Measurements from ENCODE around the gene NFIX. TPM values are rescaled to one million over a fixed set of nuclear protein-coding genes. Genes with fewer than 3 reads are reported as not detected.

Gene NFIX
- total and polyA plus RNA-seq, 2 of the 13 experiments (the other 11 are each of a cell fraction or from before 2014, with no cell fraction given), result 3.4 to 5.4 TPM

GRCh38 chr19:13050274-13050673 is 55.0 kb downstream of the NFIX start:
- Histone ChIP-seq H3K4me1 (ENCODE audit: insufficient read depth, low read length) (peaks cover 53% of the 10 kb centered on the region), H4K20me1 (ENCODE audit: insufficient read depth, low read length) (peaks cover 10% of the 10 kb centered on the region), H3K9ac (ENCODE audit: insufficient read depth, low read depth, low read length) (no peak overlapping the region), H2AFZ (ENCODE audit: low read length) (no peak overlapping the region), H3K4me2 (ENCODE audit: low read depth, low read length) (no peak overlapping the region), H3K9me3 (ENCODE audit: low read length) (no peaks in the 10 kb centered on the region), H3K4me3 (replicated peaks in 1 of 3; ENCODE audit: insufficient read depth in 1 of 3, low read depth in 2 of 3, low read length in 3 of 3) (no peak overlapping the region), H3K36me3 (replicated peaks in 1 of 2; ENCODE audit: control insufficient read depth in 1 of 2, insufficient read depth in 2 of 2, low read length in 2 of 2) (peaks cover 7 to 14% of the 10 kb centered on the region in 2 experiments; a peak in 4 of 5 replicates), H3K79me2 (ENCODE audit: insufficient read depth, low read length) (peaks cover 26% of the 10 kb centered on the region), H3K27ac (ENCODE audit: extremely low read length, insufficient read depth, low read length) (no peak overlapping the region), H3K27me3 (ENCODE audit: control insufficient read depth in 1 of 2, insufficient read depth in 2 of 2, low read length in 2 of 2) (no peaks in the 10 kb centered on the region)
- DNase-seq (ENCODE audit: low spot score), result no peak
- POLR2A ChIA-PET, result interaction anchor here (2.5 to 7.1 kb wide), 2 partner anchors 10 to 18 kb away, joined by 23 to 121 read pairs; no protein-coding TSS in a partner anchor
- in situ Hi-C loops (cut with HindIII; ENCODE audit: extremely low pct_ligation_motif_present, low pct_unique_long_range_greater_than_20kb) (no loop called here), intact Hi-C loops (cut with micrococcal nuclease; ENCODE audit: unreplicated experiment) (no loop called here)
- WGBS (ENCODE audit: low lambda C conversion rate), result 95% methylated on average over 4 of the region's 4 CpGs
- no peak for ATAC-seq
- no peak for TF ChIP-seq MAFK (conservative IDR thresholded peaks at IDR 0.05 in 1 of 2, IDR thresholded peaks at IDR 0.05 in 1 of 2; ENCODE audit: low read length in 2 of 2)
- TF ChIP-seq, protein P1, sequence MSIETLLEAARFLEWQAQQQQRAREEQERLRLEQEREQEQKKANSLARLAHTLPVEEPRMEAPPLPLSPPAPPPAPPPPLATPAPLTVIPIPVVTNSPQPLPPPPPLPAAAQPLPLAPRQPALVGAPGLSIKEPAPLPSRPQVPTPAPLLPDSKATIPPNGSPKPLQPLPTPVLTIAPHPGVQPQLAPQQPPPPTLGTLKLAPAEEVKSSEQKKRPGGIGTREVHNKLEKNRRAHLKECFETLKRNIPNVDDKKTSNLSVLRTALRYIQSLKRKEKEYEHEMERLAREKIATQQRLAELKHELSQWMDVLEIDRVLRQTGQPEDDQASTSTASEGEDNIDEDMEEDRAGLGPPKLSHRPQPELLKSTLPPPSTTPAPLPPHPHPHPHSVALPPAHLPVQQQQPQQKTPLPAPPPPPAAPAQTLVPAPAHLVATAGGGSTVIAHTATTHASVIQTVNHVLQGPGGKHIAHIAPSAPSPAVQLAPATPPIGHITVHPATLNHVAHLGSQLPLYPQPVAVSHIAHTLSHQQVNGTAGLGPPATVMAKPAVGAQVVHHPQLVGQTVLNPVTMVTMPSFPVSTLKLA (IDR thresholded peaks at IDR 0.05), result peak; percentile 54
- CTCF ChIA-PET (ENCODE audit: low intra/inter-chr PET ratio, low total read pairs), result no interaction called here
- BruUV-seq (replicated peaks), result no TSS peak
- no peak for FAIRE-seq

GRCh38 chr19:13051557-13052165 is 56.4 kb downstream of the NFIX start:
- ChIA-PET CTCF (ENCODE audit: low intra/inter-chr PET ratio, low total read pairs) (no interaction called here), POLR2A (interaction anchor here (1.2 to 7.1 kb wide), 5 partner anchors 8 to 29 kb away, joined by 5 to 121 read pairs (median 23); no protein-coding TSS in a partner anchor)
- Histone ChIP-seq H3K79me2 (ENCODE audit: insufficient read depth, low read length) (peaks cover 24% of the 10 kb centered on the region), H3K27me3 (ENCODE audit: control insufficient read depth in 1 of 2, insufficient read depth in 2 of 2, low read length in 2 of 2) (no peaks in the 10 kb centered on the region), H3K4me2 (ENCODE audit: low read depth, low read length) (peak overlapping the region; percentile 78), H2AFZ (ENCODE audit: low read length) (no peak overlapping the region), H3K36me3 (replicated peaks in 1 of 2; ENCODE audit: control insufficient read depth in 1 of 2, insufficient read depth in 2 of 2, low read length in 2 of 2) (peaks cover 0 to 12% of the 10 kb centered on the region in 2 experiments; a peak in 3 of 5 replicates), H3K9me3 (ENCODE audit: low read length) (no peaks in the 10 kb centered on the region), H3K4me1 (ENCODE audit: insufficient read depth, low read length) (peaks cover 67% of the 10 kb centered on the region), H3K9ac (ENCODE audit: insufficient read depth, low read depth, low read length) (peak overlapping the region; percentile 40; the same call in 1 of the 2 replicates), H3K27ac (ENCODE audit: extremely low read length, insufficient read depth, low read length) (no peak overlapping the region), H4K20me1 (ENCODE audit: insufficient read depth, low read length) (peaks cover 10% of the 10 kb centered on the region), H3K4me3 (replicated peaks in 1 of 3; ENCODE audit: insufficient read depth in 1 of 3, low read depth in 2 of 3, low read length in 3 of 3) (peak overlapping the region in 1 of 3 experiments; percentile 53; a peak in 1 of 6 replicates)
- intact Hi-C loops (cut with micrococcal nuclease; ENCODE audit: unreplicated experiment) (no loop called here), in situ Hi-C loops (cut with HindIII; ENCODE audit: extremely low pct_ligation_motif_present, low pct_unique_long_range_greater_than_20kb) (no loop called here)
- FAIRE-seq (peak; percentile 73), ATAC-seq (no peak; the same call in 2 of the 3 replicates), DNase-seq (ENCODE audit: low spot score) (peak; percentile 54)
- BruUV-seq (replicated peaks), result no TSS peak
- WGBS (ENCODE audit: low lambda C conversion rate), result 19% methylated on average over 15 of the region's 23 CpGs
- TF ChIP-seq BHLHE40 (IDR thresholded peaks at IDR 0.05; ENCODE audit: low read length), result no peak
- peak; percentile 42; the same call in 1 of the 2 replicates for TF ChIP-seq ZNF614 (CRISPR knock-in tag; IDR thresholded peaks at IDR 0.05; ENCODE audit: borderline replicate concordance)
- no peak for TF ChIP-seq ATF7 (IDR thresholded peaks at IDR 0.05)
- TF ChIP-seq ATF7 (CRISPR knock-in tag; IDR thresholded peaks at IDR 0.05), result no peak
- TF ChIP-seq TAF15 (IDR thresholded peaks at IDR 0.05; ENCODE audit: low read depth, low read length, poor library complexity, severe bottlenecking), result no peak
- peak; percentile 67; the same call in 1 of the 2 replicates for TF ChIP-seq PHF21A (CRISPR knock-in tag; IDR thresholded peaks at IDR 0.05)
- TF ChIP-seq ZNF451 (CRISPR knock-in tag; IDR thresholded peaks at IDR 0.05), result 0 out of 2 replicates have a peak, but pooled peaks have one; percentile 30
- no peak for TF ChIP-seq ZNF12 (CRISPR knock-in tag; IDR thresholded peaks at IDR 0.05)
- peak; percentile 75 for TF ChIP-seq HNF4A (CRISPR knock-in tag; IDR thresholded peaks at IDR 0.05)
- TF ChIP-seq MED13 (CRISPR knock-in tag; IDR thresholded peaks at IDR 0.05), result peak; percentile 37; the same call in 1 of the 2 replicates
- TF ChIP-seq KLF11 (CRISPR knock-in tag; IDR thresholded peaks at IDR 0.05), result 0 out of 2 replicates have a peak, but pooled peaks have one; percentile 26
- 0 out of 2 replicates have a peak, but pooled peaks have one; percentile 42 for TF ChIP-seq HNRNPL (IDR thresholded peaks at IDR 0.05; ENCODE audit: low read depth, low read length)
- no peak for TF ChIP-seq PAWR (CRISPR knock-in tag; IDR thresholded peaks at IDR 0.05; ENCODE audit: borderline replicate concordance)
- no peak for TF ChIP-seq ATF4 (CRISPR knock-in tag; IDR thresholded peaks at IDR 0.05)
- TF ChIP-seq ZNF557 (CRISPR knock-in tag; IDR thresholded peaks at IDR 0.05), result no peak
